HG02852 (cell line): ENCODE data around the gene TIMM17A.

Source experiments
- ATAC-seq: cut with Tn5 transposase; IDR thresholded peaks from one replicate; pipeline ENCODE4 v1.9.1; 2021; ENCODE audit warnings: mild to moderate bottlenecking, moderate library complexity; ENCODE audit not compliant: unreplicated experiment

The TIMM17A gene

DNA sequence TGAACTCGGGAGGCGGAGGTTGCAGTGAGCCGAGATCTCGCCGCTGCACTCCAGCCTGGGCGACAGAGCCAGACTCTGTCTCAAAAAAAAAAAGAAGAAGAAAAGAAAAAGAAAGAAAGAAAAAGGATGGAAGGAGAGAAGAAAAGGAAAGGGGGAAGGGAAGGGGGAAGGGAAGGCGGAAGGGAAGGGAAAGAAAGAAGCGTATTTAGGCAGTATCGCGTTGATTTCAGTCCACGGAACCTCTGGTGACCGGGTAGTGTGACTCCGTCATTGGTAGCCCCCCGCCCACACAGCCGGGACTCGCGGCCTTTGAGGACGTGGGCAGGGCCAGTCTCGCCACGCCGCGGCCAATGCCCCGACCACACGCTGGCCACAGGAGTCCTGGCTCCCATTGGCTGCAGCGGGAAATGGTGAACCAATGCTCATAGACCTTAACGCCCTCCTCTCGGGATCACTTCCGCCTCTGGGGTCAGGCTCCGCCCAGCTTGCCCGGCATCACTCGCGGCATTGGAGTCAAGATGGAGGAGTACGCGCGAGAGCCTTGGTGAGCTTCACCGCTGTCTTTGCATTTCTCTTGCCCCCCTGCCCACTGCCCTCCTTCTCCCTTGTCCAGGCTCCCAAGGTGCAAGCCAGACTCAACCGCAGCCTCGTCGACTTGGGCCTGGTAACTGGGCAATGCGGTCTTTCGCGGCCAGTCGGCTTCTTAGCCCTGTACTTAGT is at the start of gene TIMM17A:
Gene TIMM17A, plus strand, starts transcription at position 495 of the 720 bp plus-strand sequence. Its CDS starts 24 bp downstream, at position 519.
- peak; percentile 100 for ATAC-seq

DNA sequence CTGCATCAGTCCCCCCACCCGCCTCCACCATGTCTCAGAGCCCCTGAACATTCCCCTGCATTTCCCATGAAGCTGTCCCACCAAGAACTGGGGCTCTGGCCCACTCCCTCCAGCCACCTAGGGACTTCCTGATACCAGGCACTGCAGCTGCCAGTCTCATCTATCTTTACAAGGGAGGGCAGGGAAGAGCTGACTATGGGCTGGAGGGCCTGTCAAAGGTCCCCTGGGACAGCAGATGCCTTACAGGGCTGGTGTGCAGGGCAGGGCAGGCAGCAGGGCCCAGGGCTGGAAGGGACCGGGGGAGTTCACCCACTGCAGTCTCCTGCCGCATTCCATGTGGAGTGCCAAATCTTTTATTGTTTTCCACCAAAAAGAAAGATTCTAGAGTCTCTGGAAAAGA is 49.0 kb upstream of the TIMM17A start:
- no peak for ATAC-seq

DNA sequence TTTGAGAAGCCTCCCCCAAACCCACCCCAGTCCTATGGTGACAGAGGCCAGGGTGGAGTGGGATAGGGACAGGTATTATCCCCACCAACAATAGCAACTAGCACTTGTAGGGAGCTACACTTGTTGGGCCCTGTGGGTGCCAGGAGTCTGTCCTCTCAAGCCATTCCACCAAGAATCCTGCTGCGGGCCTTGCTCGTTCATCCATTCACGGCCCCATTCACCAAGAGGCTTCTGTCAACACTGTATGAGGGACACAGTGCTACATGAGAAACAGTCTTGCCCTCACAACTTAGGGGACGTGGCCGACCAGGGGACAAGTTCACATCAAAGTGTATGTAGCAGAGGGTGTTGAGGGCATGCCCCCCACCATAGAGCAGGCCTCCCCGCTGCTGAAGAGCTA is 47.7 kb upstream of the TIMM17A start:
- ATAC-seq = no peak

DNA sequence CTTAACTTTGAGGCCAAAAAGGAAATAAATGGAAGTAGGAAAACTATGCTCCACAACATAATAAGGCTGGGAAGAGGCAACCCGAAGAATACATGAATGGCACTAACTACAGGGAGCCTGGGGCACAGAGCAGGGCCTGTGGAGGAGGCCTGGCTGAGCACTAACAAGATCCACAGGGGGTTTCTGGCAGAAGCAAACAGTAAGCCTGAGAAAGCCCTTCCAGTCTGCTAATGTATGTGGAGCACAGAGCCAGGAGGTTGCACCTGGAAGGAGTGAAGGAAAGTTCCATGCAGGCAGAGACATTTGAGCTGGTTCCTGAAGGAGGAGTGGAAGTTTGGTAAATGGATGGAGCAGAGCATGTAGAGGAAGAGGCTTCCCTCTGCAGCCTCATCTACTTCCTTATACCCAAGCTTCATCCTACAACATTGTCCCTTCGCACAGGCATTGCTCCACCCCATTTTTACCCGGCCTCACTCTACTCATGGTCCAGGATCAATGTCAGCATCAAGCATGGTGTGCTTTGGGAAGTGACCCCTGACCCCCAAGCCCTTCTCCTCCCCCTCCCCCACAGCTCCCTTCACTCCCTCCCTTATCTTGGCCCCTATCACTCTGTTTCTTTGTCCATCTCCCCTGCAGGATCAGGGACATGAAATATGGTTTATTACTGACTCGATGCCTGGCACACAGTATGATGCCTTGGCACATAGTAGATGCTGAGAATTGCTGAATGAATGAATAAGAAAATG is 43.3 kb upstream of the TIMM17A start:
- ATAC-seq = no peak

DNA sequence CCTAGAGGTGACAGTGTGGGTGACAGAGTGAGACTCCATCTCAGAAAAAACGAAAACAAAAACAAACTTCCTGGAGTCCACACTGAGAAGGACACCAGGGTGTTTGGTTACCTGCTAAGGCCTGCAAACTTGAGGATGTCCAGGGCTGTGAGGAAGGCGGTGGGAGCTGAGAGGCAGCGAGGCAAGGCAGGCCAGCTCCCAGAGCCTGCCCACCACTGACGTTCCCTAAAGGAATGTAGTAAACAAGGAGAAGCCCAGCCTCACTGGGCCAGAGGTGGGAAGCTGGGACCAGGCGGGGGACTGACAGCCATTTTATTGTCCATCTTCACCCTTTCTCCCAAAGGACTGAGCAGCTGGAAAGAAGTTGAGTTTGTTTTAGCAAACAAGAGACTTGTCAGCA is 42.5 kb upstream of the TIMM17A start:
- ATAC-seq = no peak

DNA sequence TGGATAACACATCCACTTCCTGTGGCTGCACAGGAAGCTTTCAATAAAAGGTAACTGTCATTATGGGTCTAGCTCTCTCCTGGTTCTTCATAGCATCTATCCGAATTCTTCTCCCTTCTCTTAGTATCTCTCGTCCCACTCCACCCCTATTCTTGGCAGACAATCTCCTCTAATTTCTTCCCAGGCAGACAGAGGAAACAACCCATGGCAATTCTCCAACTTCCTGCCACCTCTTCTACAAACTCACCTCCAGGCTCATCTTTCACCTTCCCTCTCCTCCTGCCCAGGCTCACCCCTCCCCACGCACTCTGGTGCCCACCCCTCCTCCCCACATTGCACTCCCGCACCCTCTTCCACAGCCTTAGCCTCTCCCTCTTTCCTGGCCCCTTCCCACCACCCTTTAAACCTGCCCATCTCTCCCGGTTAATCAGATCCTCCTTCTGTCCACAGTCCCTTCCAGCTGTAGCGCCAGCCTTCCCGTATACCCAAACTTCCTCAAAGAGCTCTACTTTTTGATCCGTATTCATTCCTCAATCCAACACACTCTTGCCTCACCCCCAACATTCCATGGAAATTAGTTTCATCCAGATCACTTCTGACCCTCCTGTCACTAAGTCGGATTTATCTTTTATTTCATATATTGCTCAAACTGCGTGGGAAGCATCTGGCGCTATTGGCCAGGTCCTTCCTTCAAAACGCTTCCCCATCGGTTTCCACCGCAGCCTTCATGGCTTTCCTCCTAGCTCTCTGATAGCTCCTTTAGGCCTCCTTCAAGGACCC is 40.7 kb upstream of the TIMM17A start:
- ATAC-seq = no peak

DNA sequence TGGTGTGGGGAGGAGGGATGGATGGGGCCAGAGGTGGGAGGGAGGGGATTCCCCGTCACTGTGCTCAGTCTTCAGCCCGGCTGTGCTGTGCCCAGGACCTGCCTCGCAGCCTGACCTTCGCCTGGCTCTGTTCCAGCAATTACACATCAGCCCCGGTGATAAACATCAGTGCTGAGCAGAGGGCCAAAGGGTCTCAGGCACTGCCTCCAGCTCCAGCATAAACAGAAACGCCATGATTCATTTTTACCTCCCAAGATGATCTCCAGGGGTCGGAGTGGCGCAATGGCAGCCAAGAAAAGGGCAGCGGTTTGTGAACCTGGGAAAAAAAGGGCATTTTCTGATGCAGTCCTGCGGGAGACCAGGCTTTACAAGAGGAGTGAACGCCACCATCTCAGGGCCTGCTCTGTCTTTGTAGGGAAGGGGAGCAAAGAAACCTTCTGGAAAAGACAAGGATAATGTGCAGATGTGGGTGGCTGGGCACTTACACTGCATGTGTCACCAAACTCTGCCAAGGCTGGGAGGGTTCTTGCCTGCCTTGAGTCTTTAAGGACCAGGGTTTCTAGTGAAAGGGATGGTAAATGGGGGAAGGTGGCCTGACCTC is 38.6 kb upstream of the TIMM17A start:
- ATAC-seq = no peak

DNA sequence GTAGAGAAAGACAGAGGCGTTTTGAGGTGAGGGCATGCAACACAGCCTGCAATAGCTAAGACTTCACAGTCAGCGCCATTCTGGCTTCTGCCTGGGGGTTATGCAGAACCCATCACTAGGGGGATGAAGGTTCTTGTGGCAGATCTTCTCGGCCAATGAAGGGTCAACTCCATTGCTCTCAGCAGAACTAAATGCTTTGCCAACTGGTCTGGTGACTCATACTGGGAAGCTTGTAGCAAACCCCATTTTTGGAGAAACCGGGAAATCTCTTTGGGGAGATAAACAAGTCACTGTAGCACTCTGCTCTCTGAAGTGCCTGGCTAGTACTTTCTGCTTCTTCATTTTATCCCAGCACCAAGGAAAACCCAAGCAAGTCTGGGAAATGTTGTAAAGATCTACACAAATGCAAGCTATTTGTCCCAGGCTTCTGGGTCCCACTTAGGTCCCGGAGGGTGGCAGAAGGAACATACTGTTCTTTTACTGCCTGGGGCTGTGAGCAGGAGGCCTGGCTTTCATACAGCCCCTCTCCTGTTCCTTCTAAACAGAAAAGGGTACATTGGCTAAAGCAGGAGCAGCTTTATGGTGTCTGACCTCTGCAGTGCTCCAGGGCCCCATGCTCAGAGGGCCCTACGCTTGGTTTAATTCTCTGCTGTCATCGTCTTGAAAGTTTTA is 37.8 kb upstream of the TIMM17A start:
- no peak for ATAC-seq

DNA sequence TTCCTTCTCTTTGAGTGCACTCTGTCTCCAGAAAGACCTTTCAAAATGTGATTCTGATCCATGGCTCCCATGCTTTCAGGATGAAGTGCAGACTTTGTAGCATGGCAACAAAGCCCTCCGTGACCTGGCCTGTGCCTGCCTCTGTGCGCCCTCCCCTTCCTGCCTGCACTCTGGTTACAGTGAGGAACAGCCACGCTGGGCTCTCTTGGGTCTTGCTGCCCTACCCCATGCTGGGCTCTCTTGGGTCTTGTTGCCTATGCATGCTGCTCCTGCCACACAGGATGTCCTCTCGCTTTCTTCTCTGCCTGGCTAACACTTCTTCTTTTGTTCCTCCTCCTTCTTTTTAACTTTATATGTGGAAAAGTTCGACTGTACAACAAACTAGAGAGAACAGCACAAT is 37.0 kb upstream of the TIMM17A start:
- ATAC-seq = no peak

DNA sequence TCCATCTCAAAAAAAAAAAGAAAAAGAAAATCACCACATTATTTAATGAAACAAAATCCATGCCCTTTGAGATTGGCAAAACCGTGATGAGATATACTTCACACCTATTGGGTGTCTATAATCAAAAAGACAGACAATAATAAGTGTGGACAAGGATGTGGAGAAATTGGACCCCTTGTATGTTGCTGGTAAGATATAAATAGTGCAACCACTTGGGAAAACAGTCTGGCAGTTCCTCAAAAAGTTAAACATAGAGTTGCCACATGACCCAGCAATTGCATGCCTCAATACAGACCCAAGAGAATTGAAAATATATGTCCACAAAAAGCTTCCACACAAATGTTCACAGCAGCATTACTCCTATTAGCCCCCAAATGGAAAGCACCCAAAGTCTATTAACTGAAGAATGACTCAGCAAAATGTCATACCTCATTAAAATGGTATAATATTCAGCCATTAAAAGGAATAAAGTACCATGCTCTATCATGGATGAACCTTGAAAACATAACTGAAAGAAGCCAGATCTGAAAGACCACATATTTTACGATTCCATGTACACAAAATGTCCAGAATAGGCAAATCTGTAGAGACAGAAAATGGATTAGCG is 33.2 kb upstream of the TIMM17A start:
- ATAC-seq = no peak

DNA sequence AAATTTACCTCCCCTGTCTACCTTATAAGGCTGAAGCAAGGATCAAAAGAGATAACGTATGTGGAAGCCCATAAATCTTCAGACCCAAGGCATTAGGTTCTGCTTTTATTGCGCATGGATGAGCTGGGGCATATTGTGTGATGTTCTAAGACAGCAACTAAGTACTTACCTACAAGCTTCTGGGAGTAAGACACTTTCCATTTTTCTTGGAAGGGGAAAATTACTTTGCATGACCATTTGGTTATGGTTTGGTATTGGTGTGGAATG is 30.1 kb upstream of the TIMM17A start:
- no peak for ATAC-seq

DNA sequence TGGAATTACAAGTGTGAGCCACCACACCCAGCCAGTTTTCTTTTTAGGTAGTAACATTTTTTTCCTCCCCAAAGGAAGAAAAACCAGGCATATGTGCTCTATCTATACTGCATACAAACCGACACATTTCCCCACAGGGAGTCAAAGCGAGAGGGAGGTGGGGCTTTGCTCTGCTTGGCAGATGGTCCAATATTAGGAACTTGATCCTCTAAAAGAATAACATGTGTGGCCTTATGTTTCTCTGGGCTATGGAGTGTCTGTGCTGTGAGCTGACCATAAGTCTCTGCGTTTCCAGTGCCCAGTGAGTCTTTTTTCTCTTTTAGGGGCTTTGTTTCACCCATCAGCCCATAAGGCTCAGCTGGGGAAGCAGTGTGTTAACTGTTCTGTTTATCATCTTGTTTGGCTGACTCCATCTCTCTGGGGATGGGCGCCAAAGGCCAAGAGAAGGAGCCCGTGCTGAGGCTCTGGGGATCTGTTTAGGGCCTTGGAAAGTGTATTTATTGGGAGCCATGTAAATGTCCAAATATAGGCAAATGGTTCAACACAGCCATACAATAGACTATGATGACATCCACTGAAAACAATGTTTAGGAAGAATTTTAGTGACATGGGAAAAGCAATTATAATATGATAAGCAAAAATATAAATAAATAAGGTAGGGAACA is 29.2 kb upstream of the TIMM17A start:
- no peak for ATAC-seq

DNA sequence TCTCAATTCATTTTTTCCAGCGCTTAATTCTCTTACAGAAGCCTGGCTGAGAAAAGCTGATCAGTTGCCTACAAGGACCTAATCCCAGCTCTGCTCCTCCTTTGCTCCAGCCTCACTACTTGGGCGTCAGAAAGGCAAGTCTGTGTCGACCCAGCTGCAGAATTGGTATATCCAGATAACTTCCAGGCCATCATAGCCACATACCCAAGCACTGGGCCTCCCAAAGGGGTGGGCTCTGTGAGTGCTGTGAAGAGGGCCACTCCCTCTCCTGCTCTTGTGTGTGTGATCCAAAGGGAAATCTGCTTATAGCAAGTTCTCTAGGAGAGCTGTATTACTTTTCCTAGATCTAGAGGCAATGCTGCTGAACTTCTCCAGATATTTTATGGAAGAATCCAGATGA is 27.0 kb upstream of the TIMM17A start:
- ATAC-seq = no peak

DNA sequence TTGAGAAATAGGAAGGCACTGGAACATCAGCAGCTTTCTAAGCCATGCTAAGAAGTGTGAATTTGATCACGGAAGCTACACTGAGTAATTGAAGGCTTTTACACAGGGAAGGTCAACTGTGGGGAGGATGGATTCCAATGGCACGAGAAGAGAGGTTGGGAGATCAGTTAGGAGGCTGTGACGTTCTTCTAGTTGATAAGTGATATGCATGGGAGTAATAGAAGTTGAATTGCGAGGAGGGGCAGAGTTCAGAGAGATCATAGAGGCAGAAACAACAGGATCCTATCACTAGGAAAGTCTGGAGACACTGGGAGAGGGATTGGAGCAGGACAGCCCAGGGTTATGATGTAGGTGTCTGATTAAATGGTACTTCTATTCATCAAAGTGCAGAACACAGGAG is 25.2 kb upstream of the TIMM17A start:
- no peak for ATAC-seq

DNA sequence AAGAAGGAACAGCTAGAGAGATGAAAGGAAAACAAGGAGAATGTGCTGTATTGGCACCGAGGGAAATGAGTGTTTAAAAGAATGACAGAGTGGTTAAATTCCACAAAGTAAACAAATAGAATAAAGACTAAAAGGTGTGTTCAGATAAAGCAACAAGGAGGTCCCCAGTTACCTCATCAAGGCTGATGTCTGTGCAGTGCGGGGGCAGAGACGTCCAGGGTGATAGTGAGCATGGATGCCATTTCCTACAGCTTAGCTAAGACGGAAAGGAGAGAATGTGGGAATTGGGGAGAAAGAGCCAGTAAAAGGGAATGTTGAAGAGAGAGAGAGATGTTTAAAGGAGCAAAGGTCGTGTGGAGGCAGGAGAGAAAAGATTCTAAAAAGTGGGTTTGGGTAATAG is 24.5 kb upstream of the TIMM17A start:
- no peak for ATAC-seq

DNA sequence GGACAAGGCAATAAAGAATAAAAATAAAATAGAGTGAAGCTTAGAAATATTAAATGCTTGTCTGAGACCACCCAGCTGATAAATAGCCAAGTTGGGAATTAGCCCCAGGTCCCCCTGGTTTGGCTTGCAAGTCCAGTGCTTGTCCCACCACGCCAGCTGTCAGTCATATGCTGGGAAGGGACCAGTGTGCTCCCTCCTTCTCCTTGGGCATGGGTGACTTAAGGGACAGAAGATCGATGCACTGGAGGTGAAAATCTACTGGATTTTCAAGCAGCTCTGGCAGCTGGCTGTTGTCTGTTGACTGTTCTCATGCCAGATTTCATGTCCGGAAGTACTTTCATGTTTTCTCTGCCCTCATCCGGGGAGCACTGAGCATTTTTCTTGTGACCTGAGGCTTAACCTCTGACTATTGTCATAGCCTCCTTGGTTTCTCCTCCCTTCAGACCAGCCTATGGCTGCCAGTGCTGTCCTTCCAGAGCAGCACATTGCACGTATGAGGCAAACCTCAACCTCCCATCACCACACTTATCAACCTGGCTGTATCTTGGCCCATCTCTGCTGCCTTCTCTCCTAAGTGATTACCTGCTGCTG is 21.4 kb upstream of the TIMM17A start:
- ATAC-seq = no peak

DNA sequence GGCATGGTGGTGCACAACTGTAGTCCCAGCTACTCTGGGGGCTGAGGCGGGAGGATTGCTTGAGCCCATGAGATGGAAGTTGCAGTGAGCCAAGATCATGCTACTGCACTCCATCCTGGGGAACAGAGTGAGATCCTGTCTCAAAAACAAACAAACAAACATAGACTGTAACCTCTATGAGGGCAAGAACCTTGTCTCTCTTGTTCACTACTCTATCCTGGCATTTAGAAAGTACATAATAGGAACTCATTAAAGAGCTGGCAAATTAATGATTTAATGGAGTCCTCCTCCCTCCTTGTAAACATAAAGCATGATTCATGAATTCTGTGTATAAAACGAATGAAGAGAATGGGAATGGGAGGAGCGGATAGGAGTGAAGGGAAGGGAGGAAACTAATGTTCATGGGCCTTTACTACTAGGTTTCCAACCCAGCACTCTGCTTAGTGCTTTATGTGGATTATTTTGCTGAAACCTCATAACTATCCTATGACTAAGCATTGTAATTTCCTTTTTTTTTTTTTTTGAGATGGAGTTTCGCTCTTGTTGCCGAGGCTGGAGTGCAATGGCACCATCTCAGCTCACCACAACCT is 17.6 kb upstream of the TIMM17A start:
- ATAC-seq = no peak

DNA sequence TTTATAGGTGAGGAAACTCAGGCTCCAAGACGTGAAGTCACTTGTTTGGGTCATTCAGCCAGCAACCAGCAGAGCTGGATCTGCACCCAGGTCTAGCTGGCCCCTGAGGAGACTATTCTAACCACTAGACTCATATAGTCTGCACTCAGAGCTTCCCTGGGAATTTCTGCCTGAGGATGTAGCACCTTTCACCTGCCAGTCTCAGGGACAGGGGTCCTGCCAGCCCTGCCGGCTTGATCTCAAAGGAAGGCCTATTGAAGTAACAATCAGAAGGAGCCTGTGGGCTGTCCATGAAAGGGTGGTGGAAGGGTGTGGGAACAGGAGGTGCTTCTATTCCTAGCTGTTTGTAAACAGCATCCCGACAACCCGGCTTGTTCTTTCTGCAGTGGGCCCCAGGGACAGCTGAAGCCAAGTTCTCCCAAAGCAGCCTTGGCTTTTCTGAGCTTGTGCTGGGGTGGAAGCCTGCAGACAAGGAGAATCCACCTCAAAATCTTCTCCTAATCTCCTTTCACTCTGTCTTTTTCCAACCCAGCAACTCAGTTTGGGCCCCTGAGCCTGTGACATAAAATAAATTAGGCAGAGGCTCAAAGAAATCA is 16.8 kb upstream of the TIMM17A start:
- ATAC-seq = no peak

DNA sequence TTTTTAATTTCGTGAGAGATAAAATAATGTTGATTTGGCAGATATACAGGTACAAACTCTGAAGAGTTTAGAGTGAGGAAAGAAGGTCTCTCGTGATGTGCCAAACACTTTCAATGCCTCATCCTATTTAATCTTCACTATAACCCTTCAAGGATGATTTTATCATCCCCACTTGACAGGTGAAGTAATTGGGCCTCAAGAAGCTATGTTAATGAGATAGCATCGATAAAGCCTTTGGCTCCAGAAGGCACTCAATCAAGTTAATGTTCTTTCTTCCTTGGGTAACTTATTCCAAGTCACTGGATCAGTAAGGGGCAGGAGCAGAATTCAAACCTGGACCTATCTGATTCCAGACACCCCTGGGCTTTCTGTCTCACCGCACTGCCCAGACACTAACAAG is 16.2 kb upstream of the TIMM17A start:
- no peak for ATAC-seq
